AG10803 (cell line): ENCODE results near the gene VILL.
"Not testable (repeated sequence)": the region's sequence is repeated elsewhere in the genome, so short reads cannot be mapped to it uniquely, and the experiment has no call there.

Experiments
- DNase-seq: peaks from one replicate; pipeline ENCODE4 v3.0.0; 2010; ENCODE audit warnings: low read depth
- H3K4me3 ChIP-seq: 2 replicates; pipeline ENCODE4 v1.5.1; 2011; ENCODE audit warnings: mild to moderate bottlenecking, low read length, control low read depth
- TF ChIP-seq, protein P1 (sequence below): conservative IDR thresholded peaks from 2 replicates; pipeline ENCODE4 v1.5.1; 2011; ENCODE audit warnings: mild to moderate bottlenecking, low read length, control low read depth, inconsistent platforms

The VILL gene

DNA sequence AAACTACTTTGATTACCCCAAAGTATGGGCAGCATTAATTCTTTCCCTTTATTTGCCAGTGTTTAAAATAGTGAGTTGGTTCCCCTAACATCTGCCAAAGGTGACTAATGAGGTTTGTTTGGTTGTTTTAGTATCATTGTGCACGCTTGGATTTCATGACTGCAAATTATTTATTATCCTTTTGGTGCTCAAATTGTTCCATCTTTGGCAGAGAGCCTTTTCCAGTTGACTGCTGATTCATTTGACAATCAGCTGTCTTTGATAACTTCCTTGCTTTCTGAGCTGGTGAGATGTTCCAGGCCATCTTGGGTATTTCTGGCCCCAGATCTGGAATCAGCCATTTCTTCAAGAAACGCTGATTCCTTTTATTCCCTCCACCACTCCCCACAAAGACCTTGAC, 57.3 kb downstream of the VILL start:
- no peak for DNase-seq
- TF ChIP-seq, protein P1, sequence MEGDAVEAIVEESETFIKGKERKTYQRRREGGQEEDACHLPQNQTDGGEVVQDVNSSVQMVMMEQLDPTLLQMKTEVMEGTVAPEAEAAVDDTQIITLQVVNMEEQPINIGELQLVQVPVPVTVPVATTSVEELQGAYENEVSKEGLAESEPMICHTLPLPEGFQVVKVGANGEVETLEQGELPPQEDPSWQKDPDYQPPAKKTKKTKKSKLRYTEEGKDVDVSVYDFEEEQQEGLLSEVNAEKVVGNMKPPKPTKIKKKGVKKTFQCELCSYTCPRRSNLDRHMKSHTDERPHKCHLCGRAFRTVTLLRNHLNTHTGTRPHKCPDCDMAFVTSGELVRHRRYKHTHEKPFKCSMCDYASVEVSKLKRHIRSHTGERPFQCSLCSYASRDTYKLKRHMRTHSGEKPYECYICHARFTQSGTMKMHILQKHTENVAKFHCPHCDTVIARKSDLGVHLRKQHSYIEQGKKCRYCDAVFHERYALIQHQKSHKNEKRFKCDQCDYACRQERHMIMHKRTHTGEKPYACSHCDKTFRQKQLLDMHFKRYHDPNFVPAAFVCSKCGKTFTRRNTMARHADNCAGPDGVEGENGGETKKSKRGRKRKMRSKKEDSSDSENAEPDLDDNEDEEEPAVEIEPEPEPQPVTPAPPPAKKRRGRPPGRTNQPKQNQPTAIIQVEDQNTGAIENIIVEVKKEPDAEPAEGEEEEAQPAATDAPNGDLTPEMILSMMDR = no peak

DNA sequence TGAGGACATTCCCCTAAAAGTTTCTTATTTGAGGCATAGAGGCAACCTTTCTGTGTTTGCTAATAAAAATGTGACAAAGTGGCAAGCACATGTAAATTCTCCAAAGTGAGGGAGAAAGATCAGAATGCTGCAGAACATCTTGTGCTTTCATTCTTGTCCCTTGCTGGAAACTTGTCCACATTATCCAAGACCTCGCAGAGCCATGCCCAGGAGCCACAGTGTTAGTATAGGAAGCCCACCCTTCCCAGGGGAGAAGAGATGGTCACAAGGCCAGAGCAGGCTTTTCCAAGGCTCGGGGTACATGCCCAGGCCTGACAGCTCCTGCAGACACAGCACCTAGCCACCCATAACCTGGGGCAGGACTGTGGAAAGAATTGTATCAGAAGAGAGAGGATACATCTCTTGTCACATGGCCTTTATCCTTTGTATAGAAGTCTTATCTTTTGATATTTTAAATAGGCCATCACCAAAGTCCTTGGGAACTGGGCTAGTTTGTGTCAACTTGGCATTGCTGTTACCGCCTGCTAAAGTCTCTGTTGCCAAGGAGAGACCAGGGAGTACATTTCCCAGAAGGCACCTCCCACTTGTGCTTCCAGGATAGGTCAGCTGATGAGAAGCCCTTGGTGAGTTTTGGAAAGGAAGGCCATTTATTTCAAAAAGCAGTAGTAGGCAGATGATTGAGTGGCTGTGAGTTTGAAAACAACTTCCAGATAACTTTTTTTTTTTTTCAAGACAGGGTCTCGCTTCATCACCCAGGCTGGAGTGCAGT, 59.0 kb downstream of the VILL start:
- no peak overlapping the region for H3K4me3 ChIP-seq
- TF ChIP-seq, protein P1 = no peak
- DNase-seq = no peak

More for the DNA sequence above, 57.3 kb downstream of the VILL start:
- no peak overlapping the region for H3K4me3 ChIP-seq

DNA sequence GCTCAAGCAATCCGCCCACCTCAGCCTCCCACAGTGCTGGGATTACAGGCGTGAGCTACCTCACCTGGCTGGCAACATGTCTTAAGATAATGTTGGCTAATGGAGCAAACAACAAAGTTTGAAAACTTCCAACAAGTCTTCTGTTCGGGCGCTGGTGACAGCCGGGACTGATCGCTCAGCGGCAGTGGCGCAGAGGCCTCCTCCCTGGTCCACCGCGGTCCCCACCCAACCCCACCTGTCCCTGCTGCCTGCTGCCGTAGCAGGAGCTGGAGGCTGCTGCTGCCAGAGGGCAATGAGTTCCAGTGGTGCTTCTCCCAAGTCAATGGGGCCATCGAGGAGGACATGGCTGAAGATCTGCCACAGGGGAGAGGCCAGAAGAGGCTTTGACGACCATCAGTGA, 60.5 kb downstream of the VILL start:
- DNase-seq = no peak
- TF ChIP-seq, protein P1 = no peak

DNA sequence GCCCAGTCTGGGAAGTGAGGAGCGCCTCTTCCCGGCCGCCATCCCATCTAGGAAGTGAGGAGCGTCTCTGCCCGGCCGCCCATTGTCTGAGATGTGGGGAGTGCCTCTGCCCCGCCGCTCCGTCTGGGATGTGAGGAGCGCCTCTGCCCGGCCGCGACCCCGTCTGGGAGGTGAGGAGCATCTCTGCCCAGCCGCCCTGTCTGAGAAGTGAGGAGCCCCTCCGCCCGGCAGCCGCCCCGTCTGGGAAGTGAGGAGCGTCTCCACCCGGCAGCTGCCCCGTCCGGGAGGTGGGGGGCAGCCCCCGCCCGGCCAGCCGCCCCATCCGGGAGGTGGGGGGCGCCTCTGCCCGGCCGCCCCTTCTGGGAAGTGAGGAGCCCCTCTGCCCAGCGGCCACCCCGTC, 62.7 kb downstream of the VILL start:
- not testable (repeated sequence) for H3K4me3 ChIP-seq, DNase-seq

More for the DNA sequence above, 60.5 kb downstream of the VILL start:
- H3K4me3 ChIP-seq = no peak overlapping the region

DNA sequence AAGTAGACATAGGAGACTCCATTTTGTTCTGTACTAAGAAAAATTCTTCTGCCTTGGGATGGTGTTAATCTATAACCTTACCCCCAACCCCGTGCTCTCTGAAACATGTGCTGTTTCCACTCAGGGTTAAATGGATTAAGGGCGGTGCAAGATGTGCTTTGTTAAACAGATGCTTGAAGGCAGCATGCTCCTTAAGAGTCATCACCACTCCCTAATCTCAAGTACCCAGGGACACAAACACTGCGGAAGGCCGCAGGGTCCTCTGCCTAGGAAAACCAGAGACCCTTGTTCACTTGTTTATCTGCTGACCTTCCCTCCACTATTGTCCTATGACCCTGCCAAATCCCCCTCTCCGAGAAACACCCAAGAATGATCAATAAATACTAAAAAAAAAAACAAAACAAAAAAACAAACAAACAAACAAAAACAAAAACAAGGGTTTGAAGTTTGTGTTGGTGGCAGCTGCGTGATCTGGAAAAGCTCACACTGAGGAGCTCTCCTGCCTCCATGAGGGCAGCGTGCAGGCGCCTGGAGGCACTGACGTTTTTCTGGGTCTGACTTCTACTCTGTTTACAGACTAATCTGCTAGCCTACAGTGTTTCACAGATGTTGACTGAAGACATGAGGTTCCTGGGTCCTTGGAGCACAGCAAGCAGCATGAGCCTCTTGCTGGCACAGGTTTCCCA, 63.4 kb downstream of the VILL start:
- not testable (repeated sequence) for DNase-seq, H3K4me3 ChIP-seq

DNA sequence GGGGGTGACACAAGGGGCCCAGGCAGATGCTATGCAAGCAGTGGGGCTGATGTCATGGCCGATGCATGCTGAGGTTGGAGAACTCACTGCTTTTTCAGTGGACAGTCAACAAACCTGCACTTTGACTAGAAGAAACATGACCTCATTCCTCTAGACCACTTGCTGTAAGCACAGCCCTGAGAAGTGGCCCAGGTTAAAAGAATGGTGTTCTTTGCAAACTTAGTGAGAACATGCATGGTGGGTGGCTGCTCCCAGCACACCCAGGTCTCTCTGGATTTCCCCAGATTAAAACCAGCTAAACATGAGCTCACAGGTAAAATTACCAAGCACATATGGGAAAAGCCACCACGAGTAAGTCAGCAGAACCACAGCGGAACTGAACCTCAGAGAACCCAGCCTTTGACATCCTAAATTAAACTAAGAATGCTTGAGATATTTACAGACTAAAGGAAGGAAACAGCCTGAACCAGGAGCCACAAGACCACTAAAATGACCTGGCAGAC, 64.0 kb downstream of the VILL start:
- no peak overlapping the region for H3K4me3 ChIP-seq
- no peak for DNase-seq
- TF ChIP-seq, protein P1 = no peak
